Kidney (tissue), 14 donors: ENCODE data around the gene DLEU7. TPM values are rescaled to one million over a fixed set of nuclear protein-coding genes. Genes with fewer than 3 reads are reported as not detected.

Experiments used
- DNase-seq, 5 donors: peaks; one replicate each; pipeline ENCODE4 v3.0.0-alpha.2; 2013 to 2020
- FAIRE-seq: peaks from 2 replicates; lab custom pipeline; 2012; peaks lifted over from hg19 to GRCh38; lab: Jason Lieb, UNC
- H3K27ac ChIP-seq, 2 donors: one replicate each; pipeline ENCODE4 v1.7.0; 2013; ENCODE audit warnings: low read depth in 2 of 2, low read length in 2 of 2, inconsistent platforms in 1 of 2
- H3K27me3 ChIP-seq: one replicate; pipeline ENCODE4 v1.7.1; 2013; ENCODE audit warnings: low read length, inconsistent platforms; ENCODE audit not compliant: control insufficient read depth, insufficient read depth
- H3K36me3 ChIP-seq, 3 donors: one replicate each; pipeline versions ENCODE4 v1.7.0 to v1.7.1; 2013; ENCODE audit warnings: low read length in 3 of 3, control low read depth in 1 of 3, inconsistent platforms in 1 of 3; ENCODE audit not compliant: insufficient read depth in 3 of 3, control insufficient read depth in 2 of 3
- H3K4me1 ChIP-seq, 3 donors: one replicate each; pipeline versions ENCODE4 v1.7.0 to v1.7.1; 2013; ENCODE audit warnings: low read length in 3 of 3, inconsistent platforms in 1 of 3, low read depth in 1 of 3; ENCODE audit not compliant: control insufficient read depth in 2 of 3, insufficient read depth in 2 of 3
- H3K4me3 ChIP-seq, 3 donors: one replicate each; pipeline versions ENCODE4 v1.7.0 to v1.8.1; 2013; ENCODE audit warnings: low read length in 3 of 3, control low read depth in 1 of 3, inconsistent platforms in 1 of 3
- H3K9ac ChIP-seq, 3 donors: one replicate each; pipeline versions ENCODE4 v1.7.0 to v1.7.1; 2013; ENCODE audit warnings: low read length in 3 of 3, control low read depth in 1 of 3, inconsistent platforms in 1 of 3
- H3K9me3 ChIP-seq, 3 donors: one replicate each; pipeline versions ENCODE4 v1.7.0 to v1.7.1; 2013; ENCODE audit warnings: low read length in 3 of 3, control low read depth in 1 of 3, inconsistent platforms in 1 of 3; ENCODE audit not compliant: control insufficient read depth in 2 of 3, insufficient read depth in 1 of 3
- CTCF ChIP-seq: IDR thresholded peaks from 3 replicates; pipeline ENCODE4 v1.5.1; 2012; ENCODE audit warnings: mild to moderate bottlenecking, moderate library complexity, borderline replicate concordance; ENCODE audit not compliant: insufficient read depth; ENCODE audit errors: extremely low read depth
- intact Hi-C: fragments of 100-400 bp; cut with DNase I; formaldehyde crosslinking; loops from one replicate; pipeline ENCODE4 v1.11.1; 2022
- polyA plus RNA-seq: library from polyadenylated mRNA; stranded (reverse); fragments of 350-450 nt; fragmentation: Illumina TruSeq; extraction: RNeasy Lipid Tissue Mini Kit (QIAGEN cat#74804); gene quantifications from one replicate; pipeline ENCODE4 v1.2.3, GENCODE V29; 2014; ENCODE audit warnings: low read depth, low replicate concordance; ENCODE audit not compliant: insufficient read depth
- total RNA-seq: library from RNA; stranded (reverse); fragmentation: NEBNext Ultra II Directional; extraction: Animal tissue kit (Norgen Biotek cat#: 25700); gene quantifications from one replicate; pipeline ENCODE4 v1.2.1, GENCODE V29; 2021
- donor health status: control.
- donor health status: control.
- donor health status: control.
- donor health status: control.
- donor health status: control.
- donor health status: DM: yes; HTN: yes; CAD: no.
- donor health status: Normal renal cell carcinoma (clear cell type).

DLEU7 gene
- total and polyA plus RNA-seq, 2 donors from 2014 or later: 0.28 to 0.75 TPM

- Histone ChIP-seq H3K4me3 (no peak overlapping the region), H3K4me1 (peaks cover 3 to 4% (median 4%) of the 10 kb centered on the region in 3 donors), H3K9me3 (no peaks in the 10 kb centered on the region), H3K27ac (no peak overlapping the region), H3K27me3 (no peaks in the 10 kb centered on the region), H3K9ac (no peak overlapping the region), H3K36me3 (no peaks in the 10 kb centered on the region)
- FAIRE-seq (no peak), DNase-seq (no peak)
- intact Hi-C loops: no loop called here
- TF ChIP-seq CTCF: no peak
Observed at GRCh38 chr13:50798923-50799322, 44.6 kb downstream of the DLEU7 start.

- H3K36me3 ChIP-seq: no peaks in the 10 kb centered on the region
- TF ChIP-seq CTCF: no peak
- no peak overlapping the region for H3K4me3 ChIP-seq
- H3K9ac ChIP-seq: no peak overlapping the region
- intact Hi-C loops: no loop called here
- FAIRE-seq: no peak
- H3K9me3 ChIP-seq: no peaks in the 10 kb centered on the region
- H3K4me1 ChIP-seq: peaks cover 3 to 4% (median 4%) of the 10 kb centered on the region in 3 donors
- no peaks in the 10 kb centered on the region for H3K27me3 ChIP-seq
- DNase-seq: peak in 2 of 5 donors; percentile 18 to 56
- no peak overlapping the region for H3K27ac ChIP-seq
Observed at GRCh38 chr13:50797091-50797490, 46.4 kb downstream of the DLEU7 start.

- H3K9me3 ChIP-seq: no peaks in the 10 kb centered on the region
- no peak overlapping the region for H3K9ac ChIP-seq
- H3K36me3 ChIP-seq: no peaks in the 10 kb centered on the region
- no peak overlapping the region for H3K27ac ChIP-seq
- H3K4me3 ChIP-seq: no peak overlapping the region
- intact Hi-C loops: no loop called here
- no peak for DNase-seq
- FAIRE-seq: no peak
- TF ChIP-seq CTCF: no peak
- H3K4me1 ChIP-seq: peaks cover 3 to 4% (median 4%) of the 10 kb centered on the region in 3 donors
- H3K27me3 ChIP-seq: no peaks in the 10 kb centered on the region
Observed at GRCh38 chr13:50796463-50796862, 47.0 kb downstream of the DLEU7 start.

- no peak overlapping the region for H3K4me3 ChIP-seq
- no peaks in the 10 kb centered on the region for H3K27me3 ChIP-seq
- H3K36me3 ChIP-seq: no peaks in the 10 kb centered on the region
- no peak for TF ChIP-seq CTCF
- no peaks in the 10 kb centered on the region for H3K4me1 ChIP-seq
- no peaks in the 10 kb centered on the region for H3K9me3 ChIP-seq
- H3K9ac ChIP-seq: no peak overlapping the region
- FAIRE-seq (no peak), DNase-seq (no peak)
- intact Hi-C loops: no loop called here
- no peak overlapping the region for H3K27ac ChIP-seq
Observed at GRCh38 chr13:50794226-50794625, 49.3 kb downstream of the DLEU7 start.
